Measurements from ENCODE around the gene DAB1.

DAB1 gene

DNA sequence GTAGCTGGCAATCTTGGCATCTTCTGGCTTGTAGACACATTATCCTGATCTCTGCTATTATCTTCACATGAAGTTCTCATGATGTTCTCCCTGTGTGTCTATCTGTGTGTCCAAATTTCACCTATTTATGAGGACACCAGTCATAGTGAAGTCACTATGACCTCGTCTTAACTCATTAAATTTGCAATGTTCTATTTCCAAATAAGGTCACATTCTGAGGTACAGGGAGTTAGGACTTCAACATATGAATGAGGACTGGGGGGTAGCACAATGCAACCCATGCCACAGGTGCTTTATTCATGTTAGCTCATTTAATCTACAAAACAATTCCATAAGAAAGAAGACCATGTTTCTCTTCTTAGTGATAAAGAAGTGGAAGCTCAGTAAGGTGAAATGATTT lies 251.8 kb downstream of the DAB1 start:
- H4K20me1 ChIP-seq (ENCODE audit: insufficient read depth, low read length), result no peaks in the 10 kb centered on the region
- H3K9ac ChIP-seq (ENCODE audit: low read length), result no peak overlapping the region
- no peaks in the 10 kb centered on the region for H3K4me1 ChIP-seq (ENCODE audit: insufficient read depth, low read length, severe bottlenecking)
- no peak overlapping the region for H2AFZ ChIP-seq (ENCODE audit: low read length)
- H3K27me3 ChIP-seq (ENCODE audit: insufficient read depth, low read length), result no peaks in the 10 kb centered on the region
- H3F3A ChIP-seq (ENCODE audit: insufficient read depth, low read length), result no peaks in the 10 kb centered on the region
- no peak overlapping the region for H3K27ac ChIP-seq (ENCODE audit: low read depth, low read length, poor library complexity, severe bottlenecking)
- H3K9me2 ChIP-seq (ENCODE audit: low read depth, low read length), result no peaks in the 10 kb centered on the region
- TF ChIP-seq, protein P1, sequence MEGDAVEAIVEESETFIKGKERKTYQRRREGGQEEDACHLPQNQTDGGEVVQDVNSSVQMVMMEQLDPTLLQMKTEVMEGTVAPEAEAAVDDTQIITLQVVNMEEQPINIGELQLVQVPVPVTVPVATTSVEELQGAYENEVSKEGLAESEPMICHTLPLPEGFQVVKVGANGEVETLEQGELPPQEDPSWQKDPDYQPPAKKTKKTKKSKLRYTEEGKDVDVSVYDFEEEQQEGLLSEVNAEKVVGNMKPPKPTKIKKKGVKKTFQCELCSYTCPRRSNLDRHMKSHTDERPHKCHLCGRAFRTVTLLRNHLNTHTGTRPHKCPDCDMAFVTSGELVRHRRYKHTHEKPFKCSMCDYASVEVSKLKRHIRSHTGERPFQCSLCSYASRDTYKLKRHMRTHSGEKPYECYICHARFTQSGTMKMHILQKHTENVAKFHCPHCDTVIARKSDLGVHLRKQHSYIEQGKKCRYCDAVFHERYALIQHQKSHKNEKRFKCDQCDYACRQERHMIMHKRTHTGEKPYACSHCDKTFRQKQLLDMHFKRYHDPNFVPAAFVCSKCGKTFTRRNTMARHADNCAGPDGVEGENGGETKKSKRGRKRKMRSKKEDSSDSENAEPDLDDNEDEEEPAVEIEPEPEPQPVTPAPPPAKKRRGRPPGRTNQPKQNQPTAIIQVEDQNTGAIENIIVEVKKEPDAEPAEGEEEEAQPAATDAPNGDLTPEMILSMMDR (IDR thresholded peaks at IDR 0.05; ENCODE audit: low read length), result no peak
- TF ChIP-seq EZH2 (IDR thresholded peaks at IDR 0.05; ENCODE audit: borderline replicate concordance, low read length), result no peak
- H3K4me3 ChIP-seq (ENCODE audit: low read depth, low read length, poor library complexity, severe bottlenecking), result no peak overlapping the region
- H3K79me2 ChIP-seq (ENCODE audit: insufficient read depth, low read length), result no peaks in the 10 kb centered on the region
- no peaks in the 10 kb centered on the region for H3K9me3 ChIP-seq (ENCODE audit: low read length)
- no peak overlapping the region for H3K4me2 ChIP-seq (ENCODE audit: low read length)
- no peaks in the 10 kb centered on the region for H3K36me3 ChIP-seq (ENCODE audit: insufficient read depth, low read length)

DNA sequence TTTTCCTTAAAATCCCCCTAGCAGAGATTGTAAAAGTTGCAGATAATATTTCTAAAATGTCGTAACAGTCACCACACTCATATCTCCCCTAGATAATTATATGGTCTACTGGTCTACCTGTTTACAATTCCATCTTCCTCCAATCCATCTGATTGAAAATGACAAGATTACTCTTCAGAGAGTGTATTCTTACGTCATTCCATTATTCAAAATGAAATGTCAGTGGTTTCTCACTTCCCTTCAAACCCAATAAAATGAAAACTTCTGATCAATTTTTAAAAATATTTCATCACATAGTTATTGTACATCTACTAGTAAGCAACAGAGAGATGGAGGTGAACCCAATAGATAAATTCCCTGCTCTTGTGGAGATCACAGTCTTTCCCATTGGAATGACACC lies 255.9 kb downstream of the DAB1 start:
- Histone ChIP-seq H3F3A (ENCODE audit: insufficient read depth, low read length) (no peaks in the 10 kb centered on the region), H4K20me1 (ENCODE audit: insufficient read depth, low read length) (no peaks in the 10 kb centered on the region), H3K9me2 (ENCODE audit: low read depth, low read length) (no peaks in the 10 kb centered on the region), H3K27ac (ENCODE audit: low read depth, low read length, poor library complexity, severe bottlenecking) (no peak overlapping the region), H3K4me1 (ENCODE audit: insufficient read depth, low read length, severe bottlenecking) (no peaks in the 10 kb centered on the region), H2AFZ (ENCODE audit: low read length) (no peak overlapping the region), H3K4me2 (ENCODE audit: low read length) (no peak overlapping the region), H3K27me3 (ENCODE audit: insufficient read depth, low read length) (no peaks in the 10 kb centered on the region), H3K79me2 (ENCODE audit: insufficient read depth, low read length) (no peaks in the 10 kb centered on the region), H3K36me3 (ENCODE audit: insufficient read depth, low read length) (no peaks in the 10 kb centered on the region), H3K9ac (ENCODE audit: low read length) (no peak overlapping the region), H3K9me3 (ENCODE audit: low read length) (no peaks in the 10 kb centered on the region), H3K4me3 (ENCODE audit: low read depth, low read length, poor library complexity, severe bottlenecking) (no peak overlapping the region)
- TF ChIP-seq EZH2 (IDR thresholded peaks at IDR 0.05; ENCODE audit: borderline replicate concordance, low read length), result no peak
- TF ChIP-seq, protein P1 (IDR thresholded peaks at IDR 0.05; ENCODE audit: low read length), result no peak

DNA sequence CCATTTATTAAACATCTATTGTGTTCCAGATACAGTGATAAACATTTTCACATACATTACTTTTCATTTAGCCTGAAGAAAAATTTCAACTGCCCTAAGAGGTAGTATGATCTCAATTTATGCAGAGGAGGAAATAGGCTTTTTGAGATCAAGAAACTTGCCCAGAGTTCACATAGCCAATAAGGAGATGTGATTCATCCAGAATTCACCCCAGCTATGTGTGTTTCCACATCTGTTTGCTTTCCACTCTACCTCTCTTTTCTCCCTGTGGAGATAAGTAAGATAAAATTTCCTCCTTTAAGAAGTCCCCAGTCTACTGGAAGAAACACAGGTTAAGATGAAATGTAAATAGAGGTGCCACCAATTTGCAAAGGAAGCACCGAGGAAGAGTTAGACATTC lies 258.3 kb downstream of the DAB1 start:
- no peak overlapping the region for H2AFZ ChIP-seq (ENCODE audit: low read length)
- no peaks in the 10 kb centered on the region for H3K79me2 ChIP-seq (ENCODE audit: insufficient read depth, low read length)
- no peaks in the 10 kb centered on the region for H4K20me1 ChIP-seq (ENCODE audit: insufficient read depth, low read length)
- TF ChIP-seq, protein P1 (IDR thresholded peaks at IDR 0.05; ENCODE audit: low read length), result no peak
- TF ChIP-seq EZH2 (IDR thresholded peaks at IDR 0.05; ENCODE audit: borderline replicate concordance, low read length), result no peak
- no peaks in the 10 kb centered on the region for H3K27me3 ChIP-seq (ENCODE audit: insufficient read depth, low read length)
- H3K36me3 ChIP-seq (ENCODE audit: insufficient read depth, low read length), result no peaks in the 10 kb centered on the region
- H3K4me1 ChIP-seq (ENCODE audit: insufficient read depth, low read length, severe bottlenecking), result no peaks in the 10 kb centered on the region
- H3F3A ChIP-seq (ENCODE audit: insufficient read depth, low read length), result no peaks in the 10 kb centered on the region
- no peak overlapping the region for H3K4me3 ChIP-seq (ENCODE audit: low read depth, low read length, poor library complexity, severe bottlenecking)
- no peak overlapping the region for H3K4me2 ChIP-seq (ENCODE audit: low read length)
- H3K9me3 ChIP-seq (ENCODE audit: low read length), result no peaks in the 10 kb centered on the region
- H3K9ac ChIP-seq (ENCODE audit: low read length), result no peak overlapping the region
- H3K27ac ChIP-seq (ENCODE audit: low read depth, low read length, poor library complexity, severe bottlenecking), result no peak overlapping the region
- H3K9me2 ChIP-seq (ENCODE audit: low read depth, low read length), result no peaks in the 10 kb centered on the region

Data from OCI-LY1 (cell line).